SK-N-SH treated with all-trans-retinoic acid at 6 μM for 48 hours (cell line): ENCODE results near the gene CASP6.

Source experiments
- ATAC-seq: fragments of 200-7000 bp; cut with Tn5 transposase; 3 replicates; pipeline ENCODE4 v1.9.1; 2020; ENCODE audit warnings: mild to moderate bottlenecking, moderate library complexity
- ARNTL ChIP-seq: fragments of 450-650 bp; formaldehyde crosslinking; IDR thresholded peaks from 2 replicates; pipeline ENCODE4 v1.5.0; 2020; ENCODE audit warnings: low read depth, mild to moderate bottlenecking, moderate library complexity, borderline replicate concordance
- BACH2 ChIP-seq: fragments of 250-450 bp; sonication (Bioruptor Pico); IDR thresholded peaks from 2 replicates; pipeline ENCODE4 v1.9.0; 2021; ENCODE audit warnings: mild to moderate bottlenecking, borderline replicate concordance
- CSDC2 ChIP-seq: fragments of 250-450 bp; sonication (Bioruptor Pico); IDR thresholded peaks from 2 replicates; pipeline ENCODE4 v1.5.0; 2020; ENCODE audit warnings: mild to moderate bottlenecking, moderate library complexity
- ESRRG ChIP-seq: fragments of 250-450 bp; sonication (Bioruptor Pico); IDR thresholded peaks from 2 replicates; pipeline ENCODE4 v1.6.1; 2021; ENCODE audit warnings: mild to moderate bottlenecking
- GLIS3 ChIP-seq: fragments of 250-450 bp; sonication (Bioruptor Pico); IDR thresholded peaks from 2 replicates; pipeline ENCODE4 v1.5.0; 2020; ENCODE audit warnings: mild to moderate bottlenecking, moderate library complexity
- ISL1 ChIP-seq: fragments of 250-450 bp; sonication (Bioruptor Pico); IDR thresholded peaks from 2 replicates; pipeline ENCODE4 v2.1.2; 2022; ENCODE audit warnings: mild to moderate bottlenecking, moderate library complexity
- OSR1 ChIP-seq: fragments of 250-450 bp; sonication (Bioruptor Pico); IDR thresholded peaks from 2 replicates; pipeline ENCODE4 v1.8.0; 2022; ENCODE audit warnings: moderate library complexity, mild to moderate bottlenecking, inconsistent platforms
- PPARA ChIP-seq: fragments of 250-450 bp; sonication (Bioruptor Pico); IDR thresholded peaks from 2 replicates; pipeline ENCODE4 v1.5.0; 2020; ENCODE audit warnings: mild to moderate bottlenecking, borderline replicate concordance
- RARB ChIP-seq: fragments of 250-450 bp; sonication (Bioruptor Pico); IDR thresholded peaks from 2 replicates; pipeline ENCODE4 v1.8.0; 2021; ENCODE audit warnings: mild to moderate bottlenecking, moderate library complexity
- SNAI2 ChIP-seq: fragments of 250-450 bp; sonication (Bioruptor Pico); IDR thresholded peaks from 2 replicates; pipeline ENCODE4 v1.5.0; 2020; ENCODE audit warnings: mild to moderate bottlenecking, moderate library complexity
- TCF4 ChIP-seq: fragments of 250-450 bp; sonication (Bioruptor Pico); IDR thresholded peaks from 2 replicates; pipeline ENCODE4 v1.8.0; 2021; ENCODE audit warnings: mild to moderate bottlenecking, moderate library complexity, borderline replicate concordance
- TOX ChIP-seq: fragments of 250-450 bp; sonication (Bioruptor Pico); IDR thresholded peaks from 2 replicates; pipeline ENCODE4 v1.8.0; 2021; ENCODE audit warnings: mild to moderate bottlenecking, moderate library complexity, borderline replicate concordance
- ZC3H10 ChIP-seq: fragments of 250-450 bp; sonication (Bioruptor Pico); IDR thresholded peaks from 2 replicates; pipeline ENCODE4 v1.5.1; 2021; ENCODE audit warnings: mild to moderate bottlenecking, moderate library complexity
- ZFP30 ChIP-seq: fragments of 450-650 bp; formaldehyde crosslinking; IDR thresholded peaks from 2 replicates; pipeline ENCODE4 v1.5.0; 2022; ENCODE audit warnings: mild to moderate bottlenecking, moderate library complexity
- ZNF565 ChIP-seq: fragments of 450-650 bp; formaldehyde crosslinking; conservative IDR thresholded peaks from 2 replicates; pipeline ENCODE4 v1.5.0; 2020; ENCODE audit warnings: low read depth, mild to moderate bottlenecking, moderate library complexity
- ZNF70 ChIP-seq: fragments of 450-650 bp; formaldehyde crosslinking; IDR thresholded peaks from 2 replicates; pipeline ENCODE4 v1.5.0; 2020; ENCODE audit warnings: mild to moderate bottlenecking, moderate library complexity
- ZNF8 ChIP-seq: fragments of 450-650 bp; formaldehyde crosslinking; IDR thresholded peaks from 2 replicates; pipeline ENCODE4 v1.5.0; 2020; ENCODE audit warnings: mild to moderate bottlenecking, moderate library complexity
- TF ChIP-seq, protein P1 (sequence below): fragments of 250-450 bp; sonication (Bioruptor Pico); IDR thresholded peaks from 2 replicates; pipeline ENCODE4 v1.5.1; 2021; ENCODE audit warnings: mild to moderate bottlenecking, moderate library complexity
- TF ChIP-seq, protein P2 (sequence below): fragments of 250-450 bp; sonication (Bioruptor Pico); IDR thresholded peaks from 2 replicates; pipeline ENCODE4 v1.8.0; 2020; ENCODE audit warnings: mild to moderate bottlenecking, moderate library complexity, borderline replicate concordance
- TF ChIP-seq, protein P3 (sequence below): fragments of 250-450 bp; sonication (Bioruptor Pico); IDR thresholded peaks from 2 replicates; pipeline ENCODE4 v1.8.0; 2021; ENCODE audit warnings: low read depth, mild to moderate bottlenecking, moderate library complexity, borderline replicate concordance
- TF ChIP-seq, protein P4 (sequence below): fragments of 250-450 bp; sonication (Bioruptor Pico); IDR thresholded peaks from 2 replicates; pipeline ENCODE4 v1.5.1; 2020; ENCODE audit warnings: low read depth, mild to moderate bottlenecking, moderate library complexity
- TF ChIP-seq, protein P5 (sequence below): fragments of 250-450 bp; sonication (Bioruptor Pico); IDR thresholded peaks from 2 replicates; pipeline ENCODE4 v1.5.0; 2020; ENCODE audit warnings: mild to moderate bottlenecking, moderate library complexity

Gene CASP6

DNA sequence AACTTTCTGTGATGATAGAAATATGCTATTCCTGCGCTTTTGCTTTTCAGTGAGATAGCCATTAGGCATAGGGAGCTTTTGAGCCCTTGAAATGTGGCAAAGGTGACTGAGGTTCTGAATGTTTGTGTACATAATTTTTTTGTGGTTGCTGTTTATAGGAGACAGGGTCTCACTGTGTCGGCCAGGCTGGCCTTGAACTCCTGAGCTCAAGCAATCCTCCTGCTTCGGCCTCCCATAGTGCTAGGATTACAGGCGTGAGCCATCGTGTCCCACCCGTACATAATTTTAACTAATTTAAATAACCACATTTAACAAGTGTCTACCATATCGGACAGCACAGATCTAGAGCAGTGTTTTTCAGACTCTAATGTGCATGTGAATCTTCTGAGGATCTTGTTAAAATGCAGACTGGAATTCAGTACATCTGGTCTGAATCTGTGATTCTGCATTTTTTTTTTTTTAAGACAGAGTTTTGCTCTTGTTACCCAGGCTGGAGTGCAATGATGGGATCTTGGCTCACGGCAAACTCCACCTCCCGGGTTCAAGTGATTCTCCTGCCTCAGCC, 45.3 kb downstream of the CASP6 start:
- TF ChIP-seq ISL1 (no peak), RARB (no peak), ZNF70 (CRISPR knock-in tag) (no peak)
- TF ChIP-seq, protein P1, sequence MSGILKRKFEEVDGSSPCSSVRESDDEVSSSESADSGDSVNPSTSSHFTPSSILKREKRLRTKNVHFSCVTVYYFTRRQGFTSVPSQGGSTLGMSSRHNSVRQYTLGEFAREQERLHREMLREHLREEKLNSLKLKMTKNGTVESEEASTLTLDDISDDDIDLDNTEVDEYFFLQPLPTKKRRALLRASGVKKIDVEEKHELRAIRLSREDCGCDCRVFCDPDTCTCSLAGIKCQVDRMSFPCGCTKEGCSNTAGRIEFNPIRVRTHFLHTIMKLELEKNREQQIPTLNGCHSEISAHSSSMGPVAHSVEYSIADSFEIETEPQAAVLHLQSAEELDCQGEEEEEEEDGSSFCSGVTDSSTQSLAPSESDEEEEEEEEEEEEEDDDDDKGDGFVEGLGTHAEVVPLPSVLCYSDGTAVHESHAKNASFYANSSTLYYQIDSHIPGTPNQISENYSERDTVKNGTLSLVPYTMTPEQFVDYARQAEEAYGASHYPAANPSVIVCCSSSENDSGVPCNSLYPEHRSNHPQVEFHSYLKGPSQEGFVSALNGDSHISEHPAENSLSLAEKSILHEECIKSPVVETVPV (CRISPR knock-in tag): no peak
- ATAC-seq: no peak

DNA sequence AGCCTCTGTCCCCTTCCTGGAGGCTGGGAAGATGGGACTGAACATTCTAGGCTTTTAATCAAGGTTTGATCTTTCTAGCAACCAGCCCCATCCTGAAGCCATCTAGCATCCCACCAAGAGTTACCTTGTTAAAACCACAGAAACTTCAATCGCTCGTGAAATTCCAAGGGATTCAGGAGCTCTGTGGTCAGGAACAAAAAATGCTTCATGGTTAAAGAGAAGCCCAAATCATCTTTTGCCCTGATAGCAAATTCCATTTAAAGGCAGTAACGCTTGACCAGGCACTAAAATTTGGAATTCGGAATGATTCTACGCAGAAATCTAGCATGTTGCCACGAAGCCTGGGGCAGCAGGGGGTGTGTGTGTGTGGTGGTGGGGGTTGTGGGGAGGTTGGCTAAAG, 47.8 kb downstream of the CASP6 start:
- TF ChIP-seq PPARA: no peak
- no peak for TF ChIP-seq BACH2 (CRISPR knock-in tag)
- no peak for TF ChIP-seq OSR1 (CRISPR knock-in tag)
- no peak for TF ChIP-seq GLIS3 (CRISPR knock-in tag)
- TF ChIP-seq ZC3H10: no peak
- TF ChIP-seq, protein P2, sequence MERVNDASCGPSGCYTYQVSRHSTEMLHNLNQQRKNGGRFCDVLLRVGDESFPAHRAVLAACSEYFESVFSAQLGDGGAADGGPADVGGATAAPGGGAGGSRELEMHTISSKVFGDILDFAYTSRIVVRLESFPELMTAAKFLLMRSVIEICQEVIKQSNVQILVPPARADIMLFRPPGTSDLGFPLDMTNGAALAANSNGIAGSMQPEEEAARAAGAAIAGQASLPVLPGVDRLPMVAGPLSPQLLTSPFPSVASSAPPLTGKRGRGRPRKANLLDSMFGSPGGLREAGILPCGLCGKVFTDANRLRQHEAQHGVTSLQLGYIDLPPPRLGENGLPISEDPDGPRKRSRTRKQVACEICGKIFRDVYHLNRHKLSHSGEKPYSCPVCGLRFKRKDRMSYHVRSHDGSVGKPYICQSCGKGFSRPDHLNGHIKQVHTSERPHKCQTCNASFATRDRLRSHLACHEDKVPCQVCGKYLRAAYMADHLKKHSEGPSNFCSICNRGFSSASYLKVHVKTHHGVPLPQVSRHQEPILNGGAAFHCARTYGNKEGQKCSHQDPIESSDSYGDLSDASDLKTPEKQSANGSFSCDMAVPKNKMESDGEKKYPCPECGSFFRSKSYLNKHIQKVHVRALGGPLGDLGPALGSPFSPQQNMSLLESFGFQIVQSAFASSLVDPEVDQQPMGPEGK (CRISPR knock-in tag): no peak
- no peak for TF ChIP-seq ISL1
- TF ChIP-seq RARB: no peak
- TF ChIP-seq, protein P3, sequence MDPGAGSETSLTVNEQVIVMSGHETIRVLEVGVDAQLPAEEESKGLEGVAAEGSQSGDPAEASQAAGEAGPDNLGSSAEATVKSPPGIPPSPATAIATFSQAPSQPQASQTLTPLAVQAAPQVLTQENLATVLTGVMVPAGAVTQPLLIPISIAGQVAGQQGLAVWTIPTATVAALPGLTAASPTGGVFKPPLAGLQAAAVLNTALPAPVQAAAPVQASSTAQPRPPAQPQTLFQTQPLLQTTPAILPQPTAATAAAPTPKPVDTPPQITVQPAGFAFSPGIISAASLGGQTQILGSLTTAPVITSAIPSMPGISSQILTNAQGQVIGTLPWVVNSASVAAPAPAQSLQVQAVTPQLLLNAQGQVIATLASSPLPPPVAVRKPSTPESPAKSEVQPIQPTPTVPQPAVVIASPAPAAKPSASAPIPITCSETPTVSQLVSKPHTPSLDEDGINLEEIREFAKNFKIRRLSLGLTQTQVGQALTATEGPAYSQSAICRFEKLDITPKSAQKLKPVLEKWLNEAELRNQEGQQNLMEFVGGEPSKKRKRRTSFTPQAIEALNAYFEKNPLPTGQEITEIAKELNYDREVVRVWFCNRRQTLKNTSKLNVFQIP (CRISPR knock-in tag): no peak
- TF ChIP-seq, protein P4, sequence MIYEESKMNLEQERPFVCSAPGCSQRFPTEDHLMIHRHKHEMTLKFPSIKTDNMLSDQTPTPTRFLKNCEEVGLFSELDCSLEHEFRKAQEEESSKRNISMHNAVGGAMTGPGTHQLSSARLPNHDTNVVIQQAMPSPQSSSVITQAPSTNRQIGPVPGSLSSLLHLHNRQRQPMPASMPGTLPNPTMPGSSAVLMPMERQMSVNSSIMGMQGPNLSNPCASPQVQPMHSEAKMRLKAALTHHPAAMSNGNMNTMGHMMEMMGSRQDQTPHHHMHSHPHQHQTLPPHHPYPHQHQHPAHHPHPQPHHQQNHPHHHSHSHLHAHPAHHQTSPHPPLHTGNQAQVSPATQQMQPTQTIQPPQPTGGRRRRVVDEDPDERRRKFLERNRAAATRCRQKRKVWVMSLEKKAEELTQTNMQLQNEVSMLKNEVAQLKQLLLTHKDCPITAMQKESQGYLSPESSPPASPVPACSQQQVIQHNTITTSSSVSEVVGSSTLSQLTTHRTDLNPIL (CRISPR knock-in tag): no peak
- TF ChIP-seq CSDC2: no peak
- no peak for TF ChIP-seq ZFP30 (CRISPR knock-in tag)
- TF ChIP-seq TOX (CRISPR knock-in tag): no peak
- no peak for TF ChIP-seq TCF4 (CRISPR knock-in tag)
- no peak for ATAC-seq

DNA sequence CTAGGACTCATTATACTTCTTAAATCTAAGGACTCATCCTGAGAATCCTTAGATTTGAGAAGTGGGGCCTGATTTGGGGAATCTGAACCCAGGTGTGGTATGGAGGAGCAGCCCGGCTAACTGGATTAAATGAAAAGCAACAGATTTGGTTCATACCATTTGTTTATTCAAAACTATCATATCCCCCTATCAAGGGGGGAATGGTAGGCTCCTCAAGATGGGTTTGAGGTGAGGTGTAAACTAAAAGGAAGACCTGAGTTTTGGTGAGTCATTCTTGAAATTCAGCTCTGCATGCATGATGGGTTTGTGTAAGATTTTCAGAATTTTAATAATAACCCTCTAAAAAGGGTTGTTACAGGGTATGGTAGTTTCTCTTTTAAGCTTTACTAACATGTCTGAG, 53.4 kb downstream of the CASP6 start:
- ATAC-seq: no peak

DNA sequence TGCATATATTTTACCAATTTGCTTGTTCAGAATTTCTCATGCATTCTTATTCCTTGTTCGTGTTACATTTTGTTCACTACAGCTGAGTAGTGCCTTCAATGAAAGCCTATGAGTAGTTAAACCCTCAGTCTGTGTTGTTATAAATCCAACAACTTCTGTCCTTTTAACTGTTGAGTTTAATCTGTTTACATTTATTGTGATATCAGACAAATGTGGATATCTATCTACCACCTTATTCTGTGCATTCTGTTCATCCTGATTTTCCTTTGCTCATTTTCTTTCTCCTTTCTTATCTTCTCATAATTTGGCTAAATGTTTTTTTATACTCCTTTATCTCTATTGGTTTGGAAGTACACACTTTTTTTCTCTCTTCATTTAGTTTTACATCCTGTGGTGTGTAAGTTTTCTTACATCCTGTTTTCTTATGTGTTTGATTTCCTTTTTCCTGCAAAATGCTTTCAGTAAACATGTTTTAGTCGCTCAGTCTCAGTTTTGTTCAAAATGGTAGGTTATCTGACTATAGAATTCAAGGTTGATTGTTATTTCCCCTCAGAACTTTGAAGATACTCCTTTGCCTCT, 54.2 kb downstream of the CASP6 start:
- no peak for ATAC-seq
- TF ChIP-seq ZNF565 (CRISPR knock-in tag) (no peak), ARNTL (CRISPR knock-in tag) (no peak), ISL1 (no peak), ZNF70 (CRISPR knock-in tag) (no peak), TCF4 (CRISPR knock-in tag) (no peak)
- TF ChIP-seq, protein P5, sequence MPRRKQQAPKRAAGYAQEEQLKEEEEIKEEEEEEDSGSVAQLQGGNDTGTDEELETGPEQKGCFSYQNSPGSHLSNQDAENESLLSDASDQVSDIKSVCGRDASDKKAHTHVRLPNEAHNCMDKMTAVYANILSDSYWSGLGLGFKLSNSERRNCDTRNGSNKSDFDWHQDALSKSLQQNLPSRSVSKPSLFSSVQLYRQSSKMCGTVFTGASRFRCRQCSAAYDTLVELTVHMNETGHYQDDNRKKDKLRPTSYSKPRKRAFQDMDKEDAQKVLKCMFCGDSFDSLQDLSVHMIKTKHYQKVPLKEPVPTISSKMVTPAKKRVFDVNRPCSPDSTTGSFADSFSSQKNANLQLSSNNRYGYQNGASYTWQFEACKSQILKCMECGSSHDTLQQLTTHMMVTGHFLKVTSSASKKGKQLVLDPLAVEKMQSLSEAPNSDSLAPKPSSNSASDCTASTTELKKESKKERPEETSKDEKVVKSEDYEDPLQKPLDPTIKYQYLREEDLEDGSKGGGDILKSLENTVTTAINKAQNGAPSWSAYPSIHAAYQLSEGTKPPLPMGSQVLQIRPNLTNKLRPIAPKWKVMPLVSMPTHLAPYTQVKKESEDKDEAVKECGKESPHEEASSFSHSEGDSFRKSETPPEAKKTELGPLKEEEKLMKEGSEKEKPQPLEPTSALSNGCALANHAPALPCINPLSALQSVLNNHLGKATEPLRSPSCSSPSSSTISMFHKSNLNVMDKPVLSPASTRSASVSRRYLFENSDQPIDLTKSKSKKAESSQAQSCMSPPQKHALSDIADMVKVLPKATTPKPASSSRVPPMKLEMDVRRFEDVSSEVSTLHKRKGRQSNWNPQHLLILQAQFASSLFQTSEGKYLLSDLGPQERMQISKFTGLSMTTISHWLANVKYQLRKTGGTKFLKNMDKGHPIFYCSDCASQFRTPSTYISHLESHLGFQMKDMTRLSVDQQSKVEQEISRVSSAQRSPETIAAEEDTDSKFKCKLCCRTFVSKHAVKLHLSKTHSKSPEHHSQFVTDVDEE: no peak
- TF ChIP-seq, protein P2 (CRISPR knock-in tag): no peak

More for the DNA sequence above, 53.4 kb downstream of the CASP6 start:
- TF ChIP-seq ZC3H10: no peak
- no peak for TF ChIP-seq SNAI2 (CRISPR knock-in tag)
- TF ChIP-seq ESRRG (CRISPR knock-in tag): no peak
- no peak for TF ChIP-seq ZNF8
- TF ChIP-seq ZNF565 (CRISPR knock-in tag): no peak
- TF ChIP-seq TOX (CRISPR knock-in tag): no peak
- no peak for TF ChIP-seq PPARA
- no peak for TF ChIP-seq ZFP30 (CRISPR knock-in tag)
